Breast epithelium (tissue), 3 donors: ENCODE results near the gene LRRC4C.
"Not testable (repeated sequence)": the region's sequence is repeated elsewhere in the genome, so short reads cannot be mapped to it uniquely, and the experiment has no call there.

Experiments
- POLR2A ChIP-seq: fragments of 450-650 bp; IDR thresholded peaks from one replicate; pipeline ENCODE4 v1.6.1; 2016; ENCODE audit warnings: antibody characterized with exemption, mild to moderate bottlenecking, moderate library complexity
- TF ChIP-seq, protein P1 (sequence below), 3 donors: fragments of 450-650 bp; IDR thresholded peaks; one replicate each; pipeline ENCODE4 v1.5.1; 2016 to 2017; ENCODE audit warnings: antibody characterized with exemption in 3 of 3, mild to moderate bottlenecking in 3 of 3, moderate library complexity in 3 of 3

DNA sequence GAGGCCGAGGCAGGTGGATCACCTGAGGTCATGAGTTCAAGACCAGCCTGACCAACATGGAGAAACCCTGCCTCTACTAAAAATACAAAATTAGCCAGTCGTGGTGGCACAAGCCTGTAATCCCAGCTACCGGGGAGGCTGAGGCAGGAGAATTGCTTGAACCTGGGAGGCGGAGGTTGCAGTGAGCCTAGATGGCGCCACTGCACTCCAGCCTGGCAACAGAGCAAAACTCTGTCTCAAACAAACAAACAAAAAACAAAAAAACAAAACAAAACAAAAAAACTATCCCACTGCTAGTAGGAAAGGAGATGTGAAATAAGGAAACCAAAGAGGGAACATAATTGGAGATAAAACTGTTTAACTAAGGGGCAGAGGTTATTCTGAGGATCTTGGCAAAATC lies 1291.6 kb downstream of the LRRC4C start:
- TF ChIP-seq POLR2A: not testable (repeated sequence)
- TF ChIP-seq, protein P1, sequence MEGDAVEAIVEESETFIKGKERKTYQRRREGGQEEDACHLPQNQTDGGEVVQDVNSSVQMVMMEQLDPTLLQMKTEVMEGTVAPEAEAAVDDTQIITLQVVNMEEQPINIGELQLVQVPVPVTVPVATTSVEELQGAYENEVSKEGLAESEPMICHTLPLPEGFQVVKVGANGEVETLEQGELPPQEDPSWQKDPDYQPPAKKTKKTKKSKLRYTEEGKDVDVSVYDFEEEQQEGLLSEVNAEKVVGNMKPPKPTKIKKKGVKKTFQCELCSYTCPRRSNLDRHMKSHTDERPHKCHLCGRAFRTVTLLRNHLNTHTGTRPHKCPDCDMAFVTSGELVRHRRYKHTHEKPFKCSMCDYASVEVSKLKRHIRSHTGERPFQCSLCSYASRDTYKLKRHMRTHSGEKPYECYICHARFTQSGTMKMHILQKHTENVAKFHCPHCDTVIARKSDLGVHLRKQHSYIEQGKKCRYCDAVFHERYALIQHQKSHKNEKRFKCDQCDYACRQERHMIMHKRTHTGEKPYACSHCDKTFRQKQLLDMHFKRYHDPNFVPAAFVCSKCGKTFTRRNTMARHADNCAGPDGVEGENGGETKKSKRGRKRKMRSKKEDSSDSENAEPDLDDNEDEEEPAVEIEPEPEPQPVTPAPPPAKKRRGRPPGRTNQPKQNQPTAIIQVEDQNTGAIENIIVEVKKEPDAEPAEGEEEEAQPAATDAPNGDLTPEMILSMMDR (IDR thresholded peaks at IDR 0.05): not testable (repeated sequence)
